Tibial artery (tissue), 4 donors: ENCODE results near the gene KAZN.

Source experiments
- DNase-seq, 2 donors: peaks; one replicate each; pipeline ENCODE4 v3.0.0-alpha.2; 2019
- H3K27ac ChIP-seq, 2 donors: fragments of 200-600 bp; sonication (generic) in 1 of 2; 1 replicate in 1 of 2; 2 replicates in 1 of 2; pipeline ENCODE4 v1.5.1; 2018 to 2019; ENCODE audit warnings: mild to moderate bottlenecking in 1 of 2
- H3K27me3 ChIP-seq, 2 donors: fragments of 200-600 bp; sonication (generic) in 1 of 2; one replicate each; pipeline versions ENCODE4 v1.5.1 to v1.6.0; 2016 to 2019
- H3K36me3 ChIP-seq, 3 donors: fragments of 200-600 bp; sonication (generic) in 2 of 3; one replicate each; pipeline ENCODE4 v1.5.1; 2016 to 2019; ENCODE audit warnings: mild to moderate bottlenecking in 2 of 3
- H3K4me1 ChIP-seq, 4 donors: fragments of 200-600 bp; sonication (generic) in 2 of 4; 1 replicate in 3 of 4; 2 replicates in 1 of 4; pipeline ENCODE4 v1.5.1; 2016 to 2019
- H3K4me3 ChIP-seq, 2 donors: fragments of 200-600 bp; sonication (generic) in 1 of 2; 1 replicate in 1 of 2; 2 replicates in 1 of 2; pipeline ENCODE4 v1.5.1; 2018 to 2019; ENCODE audit warnings: mild to moderate bottlenecking in 2 of 2
- H3K9me3 ChIP-seq, 3 donors: fragments of 200-600 bp; sonication (generic) in 1 of 3; one replicate each; pipeline ENCODE4 v1.5.1; 2016 to 2019
- intact Hi-C: fragments of 100-400 bp; cut with DNase I; formaldehyde crosslinking; loops from one replicate; pipeline ENCODE4 v1.15.0; 2023; ENCODE audit warnings: low total_unique reads
- TF ChIP-seq, protein P1 (sequence below), 2 experiments: fragments of 200-600 bp in 1 of 2; fragments of 450-650 bp in 1 of 2; IDR thresholded peaks; one replicate each; pipeline ENCODE4 v1.5.1; 2017 to 2019; ENCODE audit warnings: antibody characterized with exemption in 2 of 2, mild to moderate bottlenecking in 1 of 2, moderate library complexity in 1 of 2

The KAZN gene

DNA sequence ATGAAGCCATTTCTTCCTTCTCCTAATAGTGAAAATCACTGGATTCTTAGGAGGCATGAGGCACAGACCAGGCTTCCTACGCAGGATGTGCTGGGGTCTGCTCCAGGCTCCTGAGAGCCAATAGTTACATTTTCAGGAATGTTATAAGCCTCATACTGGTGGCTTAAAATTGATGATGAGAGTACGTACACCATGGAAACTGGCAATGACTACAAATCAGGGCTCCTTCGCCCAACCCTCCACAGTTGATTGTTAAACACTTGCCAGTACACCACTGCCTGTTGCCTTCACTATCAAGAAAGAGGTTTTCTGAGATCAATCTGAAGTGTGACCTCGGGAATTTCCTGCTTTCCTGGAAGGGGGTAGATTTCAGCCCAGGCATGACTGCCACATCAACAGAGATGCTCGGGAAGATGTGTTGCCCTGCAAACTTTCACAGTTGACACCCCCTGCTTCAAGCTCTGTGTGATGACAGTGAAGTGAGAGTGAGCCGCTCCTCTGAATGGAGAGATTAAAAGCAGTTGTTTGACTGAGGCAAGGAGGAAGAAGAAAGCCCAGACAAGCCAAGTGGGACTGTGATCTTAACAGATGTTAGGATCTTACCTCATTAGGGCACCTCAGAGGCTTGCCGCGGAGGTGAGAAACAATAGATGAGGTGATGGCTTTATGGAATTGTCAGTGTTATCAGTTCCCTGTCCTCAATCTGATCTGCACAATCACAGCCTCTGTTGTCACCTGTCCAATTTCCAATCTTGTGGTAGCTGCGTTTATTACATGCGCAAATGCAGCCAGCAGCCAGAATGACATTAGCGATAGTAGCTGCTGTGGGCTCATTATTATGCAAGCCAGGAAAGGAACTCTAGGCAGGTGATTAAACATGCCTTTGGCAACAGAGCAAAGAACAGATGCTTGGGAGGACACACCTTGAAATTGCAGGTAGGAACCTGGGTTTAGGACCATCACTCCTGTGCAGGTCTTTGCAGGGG lies 277.3 kb downstream of the KAZN start:
- Histone ChIP-seq H3K27me3 (peaks cover 0 to 13% of the 10 kb centered on the region in 2 donors), H3K9me3 (no peaks in the 10 kb centered on the region), H3K4me3 (no peak overlapping the region), H3K27ac (no peak overlapping the region), H3K36me3 (no peaks in the 10 kb centered on the region), H3K4me1 (no peaks in the 10 kb centered on the region)
- TF ChIP-seq, protein P1, sequence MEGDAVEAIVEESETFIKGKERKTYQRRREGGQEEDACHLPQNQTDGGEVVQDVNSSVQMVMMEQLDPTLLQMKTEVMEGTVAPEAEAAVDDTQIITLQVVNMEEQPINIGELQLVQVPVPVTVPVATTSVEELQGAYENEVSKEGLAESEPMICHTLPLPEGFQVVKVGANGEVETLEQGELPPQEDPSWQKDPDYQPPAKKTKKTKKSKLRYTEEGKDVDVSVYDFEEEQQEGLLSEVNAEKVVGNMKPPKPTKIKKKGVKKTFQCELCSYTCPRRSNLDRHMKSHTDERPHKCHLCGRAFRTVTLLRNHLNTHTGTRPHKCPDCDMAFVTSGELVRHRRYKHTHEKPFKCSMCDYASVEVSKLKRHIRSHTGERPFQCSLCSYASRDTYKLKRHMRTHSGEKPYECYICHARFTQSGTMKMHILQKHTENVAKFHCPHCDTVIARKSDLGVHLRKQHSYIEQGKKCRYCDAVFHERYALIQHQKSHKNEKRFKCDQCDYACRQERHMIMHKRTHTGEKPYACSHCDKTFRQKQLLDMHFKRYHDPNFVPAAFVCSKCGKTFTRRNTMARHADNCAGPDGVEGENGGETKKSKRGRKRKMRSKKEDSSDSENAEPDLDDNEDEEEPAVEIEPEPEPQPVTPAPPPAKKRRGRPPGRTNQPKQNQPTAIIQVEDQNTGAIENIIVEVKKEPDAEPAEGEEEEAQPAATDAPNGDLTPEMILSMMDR (IDR thresholded peaks at IDR 0.05), result no peak
- no peak for DNase-seq
- intact Hi-C loops, result no loop called here

DNA sequence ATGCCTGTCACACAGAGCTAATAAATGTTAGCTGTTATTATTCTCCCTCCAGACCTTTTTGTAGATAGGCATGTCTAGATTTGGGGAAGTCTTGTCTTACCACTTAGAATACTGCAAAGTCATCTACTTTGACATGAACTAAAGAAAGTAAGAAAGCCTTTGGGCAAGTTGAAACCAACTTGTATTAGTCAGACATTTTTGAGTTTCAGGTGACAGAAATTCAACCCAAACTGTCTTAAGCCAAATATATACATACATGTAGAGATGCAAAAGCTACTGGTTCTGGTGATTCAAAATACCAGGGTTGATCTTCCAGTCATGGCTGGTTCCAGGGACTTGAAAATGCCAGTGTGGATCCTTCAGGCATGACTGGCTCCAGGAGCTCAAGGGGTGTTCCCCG lies 278.3 kb downstream of the KAZN start:
- no peak for DNase-seq
- TF ChIP-seq, protein P1 (IDR thresholded peaks at IDR 0.05), result no peak
- Histone ChIP-seq H3K27me3 (peaks cover 0 to 13% of the 10 kb centered on the region in 2 donors), H3K9me3 (no peaks in the 10 kb centered on the region), H3K4me3 (no peak overlapping the region), H3K27ac (no peak overlapping the region), H3K36me3 (no peaks in the 10 kb centered on the region), H3K4me1 (no peaks in the 10 kb centered on the region)
- intact Hi-C loops, result no loop called here

DNA sequence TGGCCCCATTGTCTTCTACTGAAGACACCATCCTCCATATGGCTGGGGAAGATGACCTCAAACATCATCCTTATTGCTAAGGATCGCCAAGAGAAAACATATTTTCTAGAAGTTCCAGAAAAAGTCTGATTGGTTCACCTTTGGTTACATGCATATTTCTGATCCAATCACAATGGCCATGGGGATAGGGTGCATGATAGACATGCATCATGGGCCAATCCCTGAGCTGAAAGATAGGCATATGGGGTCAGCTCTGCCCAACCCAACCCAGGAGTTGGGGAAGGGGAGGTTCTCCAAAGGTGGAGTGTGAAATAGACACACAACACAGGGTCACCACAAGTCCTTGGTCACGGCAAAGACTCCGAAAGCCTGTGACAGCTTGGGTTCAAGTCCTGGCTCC lies 278.7 kb downstream of the KAZN start:
- DNase-seq, result no peak
- H3K36me3 ChIP-seq, result no peaks in the 10 kb centered on the region
- intact Hi-C loops, result no loop called here
- H3K27me3 ChIP-seq, result peaks cover 0 to 13% of the 10 kb centered on the region in 2 donors
- H3K4me1 ChIP-seq, result no peaks in the 10 kb centered on the region
- no peak overlapping the region for H3K27ac ChIP-seq
- TF ChIP-seq, protein P1 (IDR thresholded peaks at IDR 0.05), result no peak
- no peak overlapping the region for H3K4me3 ChIP-seq
- H3K9me3 ChIP-seq, result no peaks in the 10 kb centered on the region

DNA sequence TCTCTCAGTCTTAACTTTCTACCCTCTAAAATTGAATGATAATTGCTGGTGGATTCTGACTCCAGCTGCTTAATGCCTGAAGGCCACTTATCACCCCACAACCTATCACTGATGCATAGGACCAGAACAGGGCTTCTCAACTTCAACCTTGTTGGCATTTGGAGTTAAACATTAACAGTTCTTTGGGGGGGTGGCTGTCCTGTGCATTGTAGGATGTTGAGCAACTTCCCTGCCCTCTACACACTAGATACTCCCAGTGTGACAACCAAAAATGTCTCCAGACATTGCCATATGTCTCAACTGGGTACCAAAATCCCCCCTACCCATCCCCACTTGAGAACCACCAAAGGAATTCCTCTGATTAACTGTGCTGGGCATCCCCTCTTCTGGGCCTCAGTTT lies 279.6 kb downstream of the KAZN start:
- TF ChIP-seq, protein P1 (IDR thresholded peaks at IDR 0.05), result no peak
- Histone ChIP-seq H3K9me3 (no peaks in the 10 kb centered on the region), H3K4me1 (no peaks in the 10 kb centered on the region), H3K27ac (no peak overlapping the region), H3K36me3 (no peaks in the 10 kb centered on the region), H3K27me3 (peaks cover 0 to 13% of the 10 kb centered on the region in 2 donors), H3K4me3 (no peak overlapping the region)
- intact Hi-C loops, result no loop called here
- no peak for DNase-seq

DNA sequence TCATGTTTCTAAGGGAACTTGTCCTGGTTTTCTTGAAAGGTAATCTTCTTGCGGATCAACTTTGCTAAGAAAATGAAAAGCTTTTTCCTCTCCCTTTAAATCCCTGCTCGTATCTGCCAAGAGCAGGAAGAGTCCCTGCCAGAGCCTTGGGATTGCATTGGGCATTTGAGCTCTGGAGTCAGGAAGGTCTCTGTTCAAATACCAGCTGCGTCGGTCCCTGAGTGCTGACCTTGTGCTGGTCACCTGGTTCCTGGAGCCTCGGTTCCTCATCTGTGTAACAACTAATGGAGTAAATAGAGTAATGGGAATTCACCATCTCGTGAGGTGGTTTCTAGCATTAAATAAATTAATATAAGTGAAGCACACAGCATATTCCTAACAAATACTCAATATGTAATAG lies 280.5 kb downstream of the KAZN start:
- TF ChIP-seq, protein P1 (IDR thresholded peaks at IDR 0.05), result no peak
- no peak overlapping the region for H3K27ac ChIP-seq
- H3K36me3 ChIP-seq, result no peaks in the 10 kb centered on the region
- intact Hi-C loops, result no loop called here
- H3K27me3 ChIP-seq, result peaks cover 0 to 13% of the 10 kb centered on the region in 2 donors
- no peak for DNase-seq
- no peaks in the 10 kb centered on the region for H3K4me1 ChIP-seq
- H3K9me3 ChIP-seq, result no peaks in the 10 kb centered on the region
- no peak overlapping the region for H3K4me3 ChIP-seq
